GM12878 (cell line): Measurements from ENCODE around the gene ROPN1B.
"Not testable (repeated sequence)": the region's sequence is repeated elsewhere in the genome, so short reads cannot be mapped to it uniquely, and the experiment has no call there.

Experiments
- CREB1 ChIP-seq: IDR thresholded peaks from 2 replicates; pipeline ENCODE4 v1.6.1; 2012; ENCODE audit warnings: low read depth, mild to moderate bottlenecking, inconsistent platforms
- CTCF ChIP-seq, 3 experiments: IDR thresholded peaks in 2 of 3; conservative IDR thresholded peaks in 1 of 3; 2 replicates each; pipeline ENCODE4 v1.5.1; 2011; ENCODE audit warnings: low read depth in 3 of 3, low read length in 3 of 3, mild to moderate bottlenecking in 3 of 3, control low read depth in 2 of 3, moderate library complexity in 2 of 3, inconsistent platforms in 1 of 3, mixed read lengths in 1 of 3; ENCODE audit not compliant: control insufficient read depth in 2 of 3, insufficient read depth in 1 of 3; ENCODE audit errors: extremely low read depth in 1 of 3
- MAX ChIP-seq: IDR thresholded peaks from 2 replicates; pipeline ENCODE4 v1.6.1; 2012; ENCODE audit warnings: low read depth, low read length, improper control_type of control experiment
- MXI1 ChIP-seq: fragments of 150-350 bp; IDR thresholded peaks from 2 replicates; pipeline ENCODE4 v1.6.1; 2011; ENCODE audit warnings: low read depth, mild to moderate bottlenecking, inconsistent platforms, low read length, improper control_type of control experiment
- MYB ChIP-seq: fragments of 150-350 bp; IDR thresholded peaks from 2 replicates; pipeline ENCODE4 v1.6.1; 2014; ENCODE audit warnings: mild to moderate bottlenecking, low read depth, low read length, borderline replicate concordance
- USF2 ChIP-seq: IDR thresholded peaks from 2 replicates; pipeline ENCODE4 v1.6.1; 2011; ENCODE audit warnings: low read depth, low read length, improper control_type of control experiment, borderline replicate concordance

- not testable (repeated sequence) for TF ChIP-seq MAX; USF2; CTCF (IDR thresholded peaks at IDR 0.05 in 2 of 3, conservative IDR thresholded peaks at IDR 0.05 in 1 of 3; ENCODE audit: control insufficient read depth in 2 of 3, extremely low read depth in 1 of 3, insufficient read depth in 1 of 3, low read depth in 3 of 3, low read length in 3 of 3); MYB; MXI1; CREB1
Observed at GRCh38 chr3:125968121-125968520, 857 bp upstream of the ROPN1B start.
